Right cardiac atrium (tissue), 5 donors: ENCODE data around the gene CRACR2B. TPM values are rescaled to one million over a fixed set of nuclear protein-coding genes. Genes with fewer than 3 reads are reported as not detected.

Source experiments
- ATAC-seq, 2 donors: fragments of 200-7000 bp; cut with Tn5 transposase; one replicate each; pipeline versions ENCODE4 v1.8.0 to v1.9.1; 2020; ENCODE audit warnings: moderate library complexity in 2 of 2, mild to moderate bottlenecking in 1 of 2
- DNase-seq, 3 donors: peaks; one replicate each; pipeline ENCODE4 v3.0.0-alpha.2; 2020
- H3K27ac ChIP-seq: one replicate; pipeline ENCODE4 v1.5.1; 2013; ENCODE audit warnings: mild to moderate bottlenecking, low read length, control low read depth, moderate library complexity
- H3K27me3 ChIP-seq: one replicate; pipeline ENCODE4 v1.6.1; 2013; ENCODE audit not compliant: control insufficient read depth, insufficient read depth
- H3K4me1 ChIP-seq: one replicate; pipeline ENCODE4 v1.6.1; 2013; ENCODE audit warnings: low read length; ENCODE audit not compliant: control insufficient read depth, insufficient read depth
- H3K4me3 ChIP-seq: one replicate; pipeline ENCODE4 v1.5.1; 2013; ENCODE audit warnings: low read length, control low read depth
- H3K9me3 ChIP-seq: one replicate; pipeline ENCODE4 v1.6.1; 2013; ENCODE audit warnings: low read length; ENCODE audit not compliant: control insufficient read depth
- WGBS: extraction: QIAGEN DNeasy Blood & Tissue Kit; methylation state at CpG from one replicate; pipeline ENCODE4 v1.1.7; 2013; 5-methylcytosine and 5-hydroxymethylcytosine counted together
- intact Hi-C, 4 donors: fragments of 100-400 bp; cut with DNase I; formaldehyde crosslinking; loops; one replicate each; pipeline versions ENCODE4 v1.11.0 to v1.14.0; 2022 to 2023
- polyA plus RNA-seq: library from polyadenylated mRNA; stranded (reverse); fragments of 200-250 nt; gene quantifications from one replicate; pipeline ENCODE4 v1.2.3, GENCODE V29; 2013
- total RNA-seq, 4 donors: library from RNA; stranded (reverse); fragmentation: NEBNext Ultra II Directional; extraction: Animal tissue kit (Norgen Biotek cat#: 25700); gene quantifications; one replicate each; pipeline ENCODE4 v1.2.1, GENCODE V29; 2021
- donor health status: healthy with polysubstance abuse.
- donor health status: DM: no; HTN: yes; CAD: no.
- donor health status: DM: no; HTN: no; CAD: no.
- donor health status: DM: no; HTN: yes; CAD: no; lungs with severe emphysema.
- donor health status: DM: yes; HTN: yes; CAD: no.

Gene CRACR2B
- total and polyA plus RNA-seq, 5 donors = 18.9 to 42.6 (median 22.5) TPM

DNA sequence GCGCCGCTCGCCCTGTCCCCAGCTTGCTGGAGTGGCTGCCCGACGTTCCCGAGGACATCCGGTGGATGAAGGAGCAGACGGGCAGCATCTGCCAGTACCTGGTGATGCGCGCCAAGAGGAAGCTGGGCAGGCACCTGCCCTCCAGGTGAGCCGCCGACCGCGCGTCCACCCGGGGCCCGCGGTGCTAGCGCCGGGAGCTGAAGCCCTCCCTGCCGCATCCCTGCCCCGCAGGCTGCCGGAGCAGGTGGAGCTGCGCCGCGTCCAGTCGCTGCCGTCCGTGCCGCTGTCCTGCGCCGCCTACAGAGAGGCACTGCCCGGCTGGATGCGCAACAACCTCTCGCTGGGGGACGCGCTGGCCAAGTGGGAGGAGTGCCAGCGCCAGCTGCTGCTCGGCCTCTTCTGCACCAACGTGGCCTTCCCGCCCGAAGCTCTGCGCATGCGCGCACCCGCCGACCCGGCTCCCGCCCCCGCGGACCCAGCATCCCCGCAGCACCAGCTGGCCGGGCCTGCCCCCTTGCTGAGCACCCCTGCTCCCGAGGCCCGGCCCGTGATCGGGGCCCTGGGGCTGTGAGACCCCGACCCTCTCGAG lies 3.3 kb upstream of the CRACR2B start:
- intact Hi-C loops = no loop called here
- 84% methylated on average over 59 of the region's 59 CpGs for WGBS

DNA sequence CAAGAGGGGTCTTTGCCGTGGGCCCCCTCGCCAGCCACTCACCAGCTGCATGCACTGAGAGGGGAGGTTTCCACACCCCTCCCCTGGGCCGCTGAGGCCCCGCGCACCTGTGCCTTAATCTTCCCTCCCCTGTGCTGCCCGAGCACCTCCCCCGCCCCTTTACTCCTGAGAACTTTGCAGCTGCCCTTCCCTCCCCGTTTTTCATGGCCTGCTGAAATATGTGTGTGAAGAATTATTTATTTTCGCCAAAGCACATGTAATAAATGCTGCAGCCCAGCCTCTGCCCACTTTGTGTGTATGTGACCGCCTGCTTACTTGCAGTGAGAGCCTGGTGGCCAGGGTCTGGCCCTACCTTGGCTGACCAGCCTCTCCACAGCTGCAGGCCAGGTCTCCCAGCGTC lies 2.8 kb upstream of the CRACR2B start:
- no peaks in the 10 kb centered on the region for H3K9me3 ChIP-seq
- intact Hi-C loops = no loop called here
- H3K27ac ChIP-seq = no peak overlapping the region
- no peaks in the 10 kb centered on the region for H3K27me3 ChIP-seq
- peaks cover 10% of the 10 kb centered on the region for H3K4me1 ChIP-seq
- H3K4me3 ChIP-seq = no peak overlapping the region
- DNase-seq (no peak), ATAC-seq (no peak)
- 87% methylated on average over 11 of the region's 11 CpGs for WGBS

More for the DNA sequence above, 3.3 kb upstream of the CRACR2B start:
- H3K4me1 ChIP-seq = peaks cover 7% of the 10 kb centered on the region
- ATAC-seq (no peak), DNase-seq (peak in 1 of 3 donors; percentile 66)
- no peaks in the 10 kb centered on the region for H3K27me3 ChIP-seq
- no peak overlapping the region for H3K4me3 ChIP-seq
- H3K27ac ChIP-seq = no peak overlapping the region
- H3K9me3 ChIP-seq = no peaks in the 10 kb centered on the region

DNA sequence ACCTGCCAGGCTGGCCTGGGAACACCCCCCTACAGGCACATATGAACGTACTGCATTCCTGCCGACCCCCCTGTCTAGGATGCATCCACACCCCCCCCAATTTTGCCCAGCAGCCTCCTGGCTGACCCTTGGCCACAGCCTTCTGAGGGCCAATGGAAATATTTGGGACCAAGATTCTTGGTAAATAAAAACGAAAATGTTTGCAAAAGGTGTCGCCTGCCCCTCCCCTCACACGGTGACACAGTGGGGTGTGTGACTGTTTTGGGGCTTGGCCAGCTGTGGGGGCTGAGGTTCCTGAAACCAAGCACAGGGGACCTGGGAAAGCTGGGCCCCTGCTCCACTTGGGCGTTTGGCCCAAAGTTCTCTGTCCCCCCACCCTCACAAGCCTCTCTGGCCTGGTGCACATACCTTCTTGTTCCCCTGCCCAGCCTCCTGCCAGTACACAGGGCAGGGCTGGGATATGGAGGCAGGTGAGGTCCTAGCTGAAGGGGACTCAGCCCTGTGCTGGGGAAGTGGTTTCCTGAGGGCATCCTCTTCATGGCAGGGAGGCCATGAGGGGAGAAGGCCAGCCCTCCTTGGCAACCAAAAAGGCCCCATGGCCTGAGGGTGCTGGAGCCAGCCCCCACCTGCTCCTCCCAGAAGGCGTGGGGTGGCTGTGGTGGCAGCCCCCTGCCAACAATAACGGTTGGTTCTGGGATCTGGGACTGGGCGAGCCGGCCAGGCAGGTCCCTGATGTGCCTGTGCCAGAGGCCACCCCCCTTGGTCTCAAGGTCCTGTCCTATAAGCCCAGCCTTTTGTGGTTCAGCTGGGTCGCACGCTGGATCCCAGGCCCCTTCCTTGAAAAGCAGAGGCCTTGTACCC lies 2.1 kb upstream of the CRACR2B start:
- DNase-seq = no peak
- Histone ChIP-seq H3K4me1 (peaks cover 8% of the 10 kb centered on the region), H3K4me3 (no peak overlapping the region), H3K9me3 (no peaks in the 10 kb centered on the region), H3K27me3 (no peaks in the 10 kb centered on the region), H3K27ac (no peak overlapping the region)
- intact Hi-C loops = no loop called here
- WGBS = 78% methylated on average over 12 of the region's 12 CpGs
- no peak for ATAC-seq

DNA sequence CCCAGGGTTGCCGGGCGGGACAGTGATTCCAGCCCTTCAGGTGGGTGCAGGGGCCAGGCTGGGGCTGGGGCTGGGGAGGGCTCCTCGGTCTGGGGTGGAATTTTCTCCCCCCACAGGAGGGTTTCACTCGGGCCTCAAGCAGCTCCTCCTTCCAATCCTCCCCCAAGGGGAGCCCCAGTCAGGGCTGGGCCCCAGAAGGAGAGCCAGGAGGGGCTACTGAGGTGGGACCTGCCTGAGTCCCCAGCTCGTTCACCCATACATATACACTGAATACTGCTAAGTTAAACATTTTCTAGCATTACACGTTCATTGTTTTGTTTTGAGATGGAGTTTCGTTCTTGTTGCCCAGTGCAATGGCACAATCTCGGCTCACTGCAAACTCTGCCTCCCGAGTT lies 1.5 kb upstream of the CRACR2B start:
- Histone ChIP-seq H3K4me3 (no peak overlapping the region), H3K4me1 (peaks cover 3% of the 10 kb centered on the region), H3K9me3 (no peaks in the 10 kb centered on the region), H3K27ac (no peak overlapping the region), H3K27me3 (no peaks in the 10 kb centered on the region)
- DNase-seq (no peak), ATAC-seq (no peak)
- 78% methylated on average over 9 of the region's 9 CpGs for WGBS
- intact Hi-C loops = no loop called here

DNA sequence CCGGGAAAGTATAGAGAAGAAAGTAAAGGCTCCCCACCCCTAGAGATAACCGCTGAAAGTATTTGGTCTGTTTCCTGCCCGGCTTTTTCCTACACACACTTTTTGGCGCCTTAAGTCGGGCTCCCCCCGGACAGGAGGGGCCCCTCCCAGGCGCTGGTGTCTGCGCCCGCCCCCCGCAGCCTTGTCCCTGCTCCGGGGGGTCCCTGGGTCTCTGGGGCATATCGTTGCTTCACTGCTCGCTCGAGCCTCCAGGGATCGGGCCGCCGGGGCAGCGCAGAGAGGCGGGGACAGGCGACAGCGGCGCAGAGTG lies 928 bp upstream of the CRACR2B start:
- H3K4me3 ChIP-seq = peak overlapping the region; percentile 33
- ATAC-seq (no peak), DNase-seq (peak in 1 of 3 donors; percentile 76)
- H3K27ac ChIP-seq = peak overlapping the region; percentile 38
- intact Hi-C loops = no loop called here
- 1% methylated on average over 22 of the region's 22 CpGs for WGBS
- no peaks in the 10 kb centered on the region for H3K9me3 ChIP-seq
- no peaks in the 10 kb centered on the region for H3K27me3 ChIP-seq
- peaks cover 3% of the 10 kb centered on the region for H3K4me1 ChIP-seq

DNA sequence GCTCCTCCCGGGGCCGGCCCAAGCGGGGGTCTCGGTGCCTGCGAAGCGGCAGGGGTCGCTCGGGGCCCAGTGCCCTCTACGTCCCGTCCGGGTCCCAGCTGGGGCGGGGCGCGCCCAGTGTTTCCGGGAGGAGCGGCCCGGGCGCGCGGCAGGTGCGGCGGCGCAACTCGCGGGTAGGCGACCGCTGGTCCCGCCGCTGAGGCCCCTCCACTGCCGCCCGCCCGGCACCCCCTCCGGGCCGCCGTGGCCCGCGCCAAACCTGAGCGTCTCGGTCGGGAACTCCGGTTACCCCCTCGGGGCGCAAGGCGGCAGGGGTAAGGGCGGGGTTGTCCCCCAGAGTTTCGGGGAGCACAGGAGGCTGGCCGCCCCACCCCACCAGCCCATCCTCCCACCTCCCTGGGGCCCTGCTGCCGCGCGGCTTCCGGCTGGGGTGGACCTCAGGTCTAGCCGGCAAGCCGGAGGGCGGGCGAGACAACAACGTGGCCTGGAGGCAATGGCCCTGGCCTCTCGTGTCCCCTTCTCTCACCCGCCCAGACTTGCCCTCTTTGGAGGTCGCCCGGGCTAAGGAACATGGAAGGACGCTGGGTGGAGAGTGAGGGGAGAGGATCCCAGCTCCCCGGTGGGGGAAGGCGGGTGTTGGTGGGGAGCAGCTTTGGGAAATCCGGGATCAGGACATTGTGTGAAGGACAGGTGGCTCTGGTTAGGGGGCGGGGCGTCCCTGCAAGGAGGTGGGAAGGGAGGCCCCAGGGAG lies 398 bp upstream of the CRACR2B start:
- Histone ChIP-seq H3K9me3 (no peaks in the 10 kb centered on the region), H3K27ac (peak overlapping the region; percentile 38), H3K4me1 (peaks cover 5% of the 10 kb centered on the region), H3K4me3 (peak overlapping the region; percentile 33), H3K27me3 (no peaks in the 10 kb centered on the region)
- intact Hi-C loops = no loop called here
- ATAC-seq (no peak), DNase-seq (peak in 2 of 3 donors; percentile 76 to 78)
- 6% methylated on average over 66 of the region's 66 CpGs for WGBS

DNA sequence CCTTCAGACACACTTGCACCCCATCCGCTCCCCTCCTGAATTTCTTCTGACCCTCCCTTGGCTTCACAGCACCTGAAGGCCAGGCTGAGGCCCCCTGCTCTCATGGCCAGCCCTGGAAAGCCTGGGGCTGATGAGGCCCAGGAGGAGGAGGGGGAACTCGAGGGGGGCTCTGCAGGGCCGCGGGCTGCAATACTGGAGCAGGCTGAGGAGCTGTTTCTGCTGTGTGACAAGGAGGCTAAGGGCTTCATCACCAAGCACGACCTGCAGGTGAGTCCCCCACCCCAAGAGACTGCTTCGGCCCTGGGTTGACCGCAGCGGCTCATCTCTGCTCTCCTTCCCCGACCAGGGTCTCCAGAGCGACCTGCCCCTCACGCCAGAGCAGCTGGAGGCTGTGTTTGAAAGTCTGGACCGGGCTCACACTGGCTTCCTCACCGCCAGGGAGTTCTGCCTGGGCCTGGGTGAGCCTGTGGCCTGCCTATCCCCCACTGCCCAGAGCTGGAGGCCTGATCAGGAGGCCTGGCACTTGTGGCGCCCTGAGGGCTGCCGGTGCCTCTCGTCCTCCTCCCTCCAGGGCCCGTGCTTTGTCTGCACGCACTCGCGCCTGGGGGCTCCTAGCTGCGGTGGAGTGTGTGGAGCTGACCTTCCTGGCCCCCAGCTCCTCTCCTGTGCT lies 922 bp downstream of the CRACR2B start:
- peaks cover 7% of the 10 kb centered on the region for H3K4me1 ChIP-seq
- 47% methylated on average over 21 of the region's 21 CpGs for WGBS
- peak in 2 of 3 donors; percentile 61 to 81 for DNase-seq
- H3K27ac ChIP-seq = peak overlapping the region; percentile 37
- intact Hi-C loops = no loop called here
- H3K4me3 ChIP-seq = no peak overlapping the region
- no peak for ATAC-seq
- no peaks in the 10 kb centered on the region for H3K9me3 ChIP-seq
- H3K27me3 ChIP-seq = no peaks in the 10 kb centered on the region

DNA sequence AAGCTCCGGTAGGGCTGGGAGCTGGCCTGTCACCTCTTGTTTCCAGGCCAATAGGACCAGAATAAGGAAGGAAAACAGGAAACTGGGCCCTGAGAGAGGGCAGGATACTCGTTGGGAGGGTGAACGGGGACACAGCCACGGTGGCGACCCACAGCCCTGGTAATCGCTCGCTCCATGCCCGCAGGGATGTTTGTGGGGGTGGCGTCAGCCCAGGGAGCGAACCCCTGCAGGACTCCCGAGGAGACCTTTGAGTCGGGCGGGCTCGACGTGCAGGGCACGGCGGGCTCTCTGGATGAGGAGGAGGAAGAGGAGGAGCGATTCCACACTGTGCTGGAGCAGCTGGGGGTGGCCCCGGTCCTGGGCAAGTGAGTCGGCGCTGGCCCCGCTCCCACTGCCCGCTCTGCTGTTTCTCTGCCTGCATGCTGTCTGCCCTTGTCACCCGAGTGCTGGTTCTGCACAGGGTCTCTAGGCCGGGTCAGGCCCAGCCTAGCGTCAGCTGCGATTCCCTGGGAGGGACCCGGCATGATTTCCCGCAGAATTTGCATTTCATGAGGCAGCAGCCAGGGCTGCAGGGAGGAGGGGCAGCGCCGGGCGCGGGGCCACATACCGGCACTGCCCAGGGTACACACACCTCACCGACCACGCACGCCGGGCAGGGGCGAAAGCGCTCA lies 1.6 kb downstream of the CRACR2B start:
- no peaks in the 10 kb centered on the region for H3K27me3 ChIP-seq
- H3K9me3 ChIP-seq = no peaks in the 10 kb centered on the region
- ATAC-seq (peak; percentile 11 to 37), DNase-seq (peak in 2 of 3 donors; percentile 83 to 85)
- WGBS = 18% methylated on average over 40 of the region's 40 CpGs
- peak overlapping the region; percentile 29 for H3K4me3 ChIP-seq
- intact Hi-C loops = no loop called here
- peaks cover 7% of the 10 kb centered on the region for H3K4me1 ChIP-seq
- peak overlapping the region; percentile 10 for H3K27ac ChIP-seq

DNA sequence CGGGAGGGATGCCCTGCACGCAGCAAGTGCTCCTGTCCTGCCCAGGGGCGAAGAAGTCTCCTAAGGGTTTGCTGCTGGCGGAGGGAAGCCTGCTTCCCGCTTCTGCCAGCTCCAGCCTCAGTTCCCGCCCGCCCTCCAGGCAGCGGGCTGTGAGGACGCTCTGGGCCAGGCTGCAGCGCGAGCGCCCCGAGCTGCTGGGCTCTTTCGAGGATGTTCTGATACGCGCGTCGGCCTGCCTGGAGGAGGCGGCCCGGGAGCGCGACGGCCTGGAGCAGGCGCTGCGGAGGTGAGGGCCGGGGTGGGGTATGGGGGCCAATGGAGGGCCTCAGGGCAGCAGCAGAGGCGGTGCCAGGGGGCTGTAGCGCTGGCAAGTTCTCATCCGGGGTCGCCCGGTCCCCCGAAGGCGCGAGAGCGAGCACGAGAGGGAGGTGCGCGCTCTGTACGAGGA lies 2.2 kb downstream of the CRACR2B start:
- Histone ChIP-seq H3K27ac (peak overlapping the region; percentile 10), H3K4me3 (peak overlapping the region; percentile 29), H3K4me1 (peaks cover 9% of the 10 kb centered on the region), H3K9me3 (no peaks in the 10 kb centered on the region), H3K27me3 (no peaks in the 10 kb centered on the region)
- 4% methylated on average over 39 of the region's 39 CpGs for WGBS
- intact Hi-C loops = no loop called here
- ATAC-seq (no peak), DNase-seq (no peak)

DNA sequence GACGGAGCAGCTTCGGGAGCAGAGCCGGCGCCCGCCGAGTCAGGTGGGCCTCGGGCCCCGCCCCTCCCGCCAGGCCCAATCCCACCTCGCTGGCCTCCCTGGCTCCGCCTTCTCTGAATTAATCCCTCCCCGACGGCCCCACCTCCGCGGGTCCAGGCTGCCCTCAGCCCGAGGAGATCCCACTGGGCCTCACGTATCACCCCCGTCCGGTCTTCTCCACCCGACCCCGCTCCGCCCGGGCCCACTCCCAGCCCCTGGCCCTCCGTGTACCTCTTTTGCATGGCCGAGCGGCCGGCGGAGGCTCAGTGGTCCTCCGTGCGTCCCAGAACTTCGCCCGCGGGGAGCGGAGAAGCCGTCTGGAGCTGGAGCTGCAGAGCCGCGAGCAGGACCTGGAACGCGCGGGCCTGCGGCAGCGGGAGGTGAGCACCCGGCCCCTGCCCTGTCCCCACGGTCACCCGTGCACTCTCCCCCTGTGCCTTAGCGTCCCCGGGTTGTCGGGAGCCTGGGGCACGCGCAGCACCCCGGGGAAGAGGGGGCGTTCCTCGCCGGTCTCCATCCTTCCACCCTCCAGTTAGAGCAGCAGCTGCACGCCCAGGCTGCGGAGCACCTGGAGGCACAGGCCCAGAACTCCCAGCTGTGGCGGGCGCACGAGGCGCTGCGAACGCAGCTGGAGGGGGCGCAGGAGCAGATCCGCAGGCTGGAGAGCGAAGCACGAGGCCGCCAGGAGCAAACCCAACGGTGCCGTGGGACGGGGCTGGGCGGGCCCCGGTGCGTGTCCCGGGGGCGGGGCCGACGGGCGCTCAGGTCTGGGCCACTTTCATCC lies 2.8 kb downstream of the CRACR2B start:
- no peaks in the 10 kb centered on the region for H3K9me3 ChIP-seq
- peaks cover 9% of the 10 kb centered on the region for H3K4me1 ChIP-seq
- WGBS = 8% methylated on average over 78 of the region's 78 CpGs
- H3K27ac ChIP-seq = no peak overlapping the region
- H3K4me3 ChIP-seq = peak overlapping the region; percentile 29
- intact Hi-C loops = no loop called here
- peak; percentile 56 to 62 for ATAC-seq
- no peaks in the 10 kb centered on the region for H3K27me3 ChIP-seq
- DNase-seq = peak; percentile 81 to 93 (median 92)
